ENCODE data around the gene ITPR2. TPM values are rescaled to one million over a fixed set of nuclear protein-coding genes. Genes with fewer than 3 reads are reported as not detected.

Gene ITPR2
- total RNA-seq, 1 donor from 2014 or later: 12.5 TPM

- no peak for TF ChIP-seq CTCF (IDR thresholded peaks at IDR 0.05)
These were observed 464.8 kb downstream of the ITPR2 start for GRCh38 chr12:26367991-26368730.

GRCh38 chr12:26361964-26362363, 471.0 kb downstream of the ITPR2 start:
- Histone ChIP-seq H3K4me1 (no peaks in the 10 kb centered on the region), H3K9me3 (no peaks in the 10 kb centered on the region), H3K36me3 (no peaks in the 10 kb centered on the region), H3K27me3 (no peaks in the 10 kb centered on the region), H3K27ac (no peak overlapping the region), H3K4me3 (no peak overlapping the region)
- TF ChIP-seq CTCF (IDR thresholded peaks at IDR 0.05): no peak
- intact Hi-C loops (cut with DNase I): no loop called here
- no peak for DNase-seq (ENCODE audit: low spot score in 2 of 2)

More at GRCh38 chr12:26367991-26368730, 464.8 kb downstream of the ITPR2 start:
- H3K9me3 ChIP-seq: no peaks in the 10 kb centered on the region
- intact Hi-C loops (cut with DNase I): no loop called here
- no peak for DNase-seq (ENCODE audit: low spot score in 2 of 2)
- no peak overlapping the region for H3K4me3 ChIP-seq
- H3K4me1 ChIP-seq: no peaks in the 10 kb centered on the region
- no peak overlapping the region for H3K27ac ChIP-seq
- no peaks in the 10 kb centered on the region for H3K27me3 ChIP-seq
- H3K36me3 ChIP-seq: no peaks in the 10 kb centered on the region

- intact Hi-C loops (cut with DNase I): no loop called here
- H3K9me3 ChIP-seq: no peaks in the 10 kb centered on the region
- no peak for DNase-seq (ENCODE audit: low spot score in 2 of 2)
These were observed 472.9 kb downstream of the ITPR2 start for GRCh38 chr12:26360062-26360461.

GRCh38 chr12:26359576-26359975, 473.4 kb downstream of the ITPR2 start:
- TF ChIP-seq CTCF (IDR thresholded peaks at IDR 0.05): no peak
- H3K4me3 ChIP-seq: no peak overlapping the region
- DNase-seq (ENCODE audit: low spot score in 2 of 2): no peak
- no peaks in the 10 kb centered on the region for H3K36me3 ChIP-seq
- intact Hi-C loops (cut with DNase I): no loop called here
- H3K4me1 ChIP-seq: no peaks in the 10 kb centered on the region
- no peaks in the 10 kb centered on the region for H3K27me3 ChIP-seq
- H3K9me3 ChIP-seq: no peaks in the 10 kb centered on the region
- no peak overlapping the region for H3K27ac ChIP-seq

More at GRCh38 chr12:26360062-26360461, 472.9 kb downstream of the ITPR2 start:
- no peaks in the 10 kb centered on the region for H3K36me3 ChIP-seq
- no peaks in the 10 kb centered on the region for H3K27me3 ChIP-seq
- no peaks in the 10 kb centered on the region for H3K4me1 ChIP-seq
- H3K27ac ChIP-seq: no peak overlapping the region
- no peak for TF ChIP-seq CTCF (IDR thresholded peaks at IDR 0.05)
- H3K4me3 ChIP-seq: no peak overlapping the region

GRCh38 chr12:26358651-26359050, 474.3 kb downstream of the ITPR2 start:
- intact Hi-C loops (cut with DNase I): no loop called here
- Histone ChIP-seq H3K27ac (no peak overlapping the region), H3K27me3 (no peaks in the 10 kb centered on the region), H3K4me3 (no peak overlapping the region), H3K9me3 (no peaks in the 10 kb centered on the region), H3K4me1 (no peaks in the 10 kb centered on the region), H3K36me3 (no peaks in the 10 kb centered on the region)
- no peak for DNase-seq (ENCODE audit: low spot score in 2 of 2)
- no peak for TF ChIP-seq CTCF (IDR thresholded peaks at IDR 0.05)

All from ascending aorta (tissue), 2 donors.